Posterior vena cava (tissue), 2 donors: ENCODE measurements around the gene KIF16B. TPM values are rescaled to one million over a fixed set of nuclear protein-coding genes. Genes with fewer than 3 reads are reported as not detected.

ENCODE experiments used
- DNase-seq: peaks from one replicate; pipeline ENCODE4 v3.0.0-alpha.2; 2020; ENCODE audit warnings: low spot score
- intact Hi-C, 2 donors: fragments of 100-400 bp; cut with DNase I; formaldehyde crosslinking; loops; one replicate each; pipeline versions ENCODE4 v1.14.1 to v1.14.2; 2022 to 2023
- total RNA-seq, 2 donors: library from RNA; stranded (reverse); fragmentation: NEBNext Ultra II Directional; extraction: Animal tissue kit (Norgen Biotek cat#: 25700); gene quantifications; one replicate each; pipeline ENCODE4 v1.2.1, GENCODE V29; 2021
- donor health status: DM: yes; HTN: yes; CAD: no.
- donor health status: DM: yes; HTN: yes; CAD: no.

The KIF16B gene
- total RNA-seq, 2 donors from 2014 or later = 16.3 to 17.5 TPM

GRCh38 chr20:16388731-16389130, 184.5 kb downstream of the KIF16B start:
- intact Hi-C loops = no loop called here
- DNase-seq = no peak

- intact Hi-C loops = no loop called here
- no peak for DNase-seq
Measured at GRCh38 chr20:16387666-16388065, 185.6 kb downstream of the KIF16B start.

- intact Hi-C loops = no loop called here
- DNase-seq = no peak
Measured at GRCh38 chr20:16385891-16386290, 187.4 kb downstream of the KIF16B start.

- intact Hi-C loops = no loop called here
Measured at GRCh38 chr20:16385462-16385861, 187.8 kb downstream of the KIF16B start.

GRCh38 chr20:16381444-16381843, 191.8 kb downstream of the KIF16B start:
- intact Hi-C loops = no loop called here
- no peak for DNase-seq

More at GRCh38 chr20:16385462-16385861, 187.8 kb downstream of the KIF16B start:
- DNase-seq = no peak

- intact Hi-C loops = no loop called here
- DNase-seq = no peak
Measured at GRCh38 chr20:16378712-16379370, 194.4 kb downstream of the KIF16B start.

GRCh38 chr20:16378122-16378521, 195.1 kb downstream of the KIF16B start:
- DNase-seq = no peak
- intact Hi-C loops = no loop called here

GRCh38 chr20:16369441-16369840, 203.8 kb downstream of the KIF16B start:
- intact Hi-C loops = no loop called here
- DNase-seq = no peak

- no peak for DNase-seq
- intact Hi-C loops = no loop called here
Measured at GRCh38 chr20:16368645-16369292, 204.5 kb downstream of the KIF16B start.

GRCh38 chr20:16367948-16368560, 205.2 kb downstream of the KIF16B start:
- intact Hi-C loops = no loop called here
- DNase-seq = no peak

- no peak for DNase-seq
- intact Hi-C loops = no loop called here
Measured at GRCh38 chr20:16366529-16366928, 206.7 kb downstream of the KIF16B start.

- DNase-seq = no peak
- intact Hi-C loops = no loop called here
Measured at GRCh38 chr20:16364320-16364687, 208.9 kb downstream of the KIF16B start.

GRCh38 chr20:16363506-16364319, 209.5 kb downstream of the KIF16B start:
- intact Hi-C loops = no loop called here
- no peak for DNase-seq

GRCh38 chr20:16362642-16363041, 210.6 kb downstream of the KIF16B start:
- DNase-seq = no peak
- intact Hi-C loops = no loop called here

- no peak for DNase-seq
- intact Hi-C loops = no loop called here
Measured at GRCh38 chr20:16360668-16361067, 212.6 kb downstream of the KIF16B start.

- intact Hi-C loops = no loop called here
Measured at GRCh38 chr20:16353417-16353781, 219.8 kb downstream of the KIF16B start.

GRCh38 chr20:16352751-16353416, 220.4 kb downstream of the KIF16B start:
- intact Hi-C loops = no loop called here
- DNase-seq = no peak

More at GRCh38 chr20:16353417-16353781, 219.8 kb downstream of the KIF16B start:
- DNase-seq = no peak

GRCh38 chr20:16352321-16352720, 220.9 kb downstream of the KIF16B start:
- intact Hi-C loops = no loop called here
- DNase-seq = no peak

GRCh38 chr20:16351415-16351814, 221.8 kb downstream of the KIF16B start:
- no peak for DNase-seq

More at GRCh38 chr20:16351415-16351814, 221.8 kb downstream of the KIF16B start:
- intact Hi-C loops = no loop called here
